Measurements from ENCODE around the gene CYP4A22.

GRCh38 chr1:47161298-47162040 lies 24.2 kb downstream of the CYP4A22 start:
- no peak for TF ChIP-seq CTCF (IDR thresholded peaks at IDR 0.05)
- TF ChIP-seq POLR2AphosphoS5 (IDR thresholded peaks at IDR 0.05) = no peak
